Osteoblast (primary cell): Measurements from ENCODE around the gene TACC2. TPM values are rescaled to one million over a fixed set of nuclear protein-coding genes. Genes with fewer than 3 reads are reported as not detected.

ENCODE experiments used
- DNase-seq: peaks from one replicate; pipeline ENCODE4 v3.0.0; 2011; ENCODE audit warnings: low spot score, mixed read lengths; ENCODE audit not compliant: insufficient read length; ENCODE audit errors: missing footprints
- H2AFZ ChIP-seq: 2 replicates; pipeline ENCODE4 v1.6.0; 2011; ENCODE audit warnings: mild to moderate bottlenecking, low read length
- H3K27ac ChIP-seq: 2 replicates; pipeline ENCODE4 v1.5.1; 2011; ENCODE audit warnings: mild to moderate bottlenecking, low read depth, low read length, moderate library complexity
- H3K27me3 ChIP-seq: 2 replicates; pipeline ENCODE4 v1.6.0; 2012; ENCODE audit warnings: mild to moderate bottlenecking, control low read depth, inconsistent platforms, low read length, moderate library complexity; ENCODE audit not compliant: insufficient read depth
- H3K36me3 ChIP-seq: 2 replicates; pipeline ENCODE4 v1.5.1; 2011; ENCODE audit warnings: mild to moderate bottlenecking, low read length, control low read depth, moderate library complexity; ENCODE audit not compliant: insufficient read depth
- H3K4me1 ChIP-seq: 2 replicates; pipeline ENCODE4 v1.5.1; 2011; ENCODE audit warnings: mild to moderate bottlenecking, low read length, control low read depth, moderate library complexity; ENCODE audit not compliant: insufficient read depth
- H3K4me2 ChIP-seq: 2 replicates; pipeline ENCODE4 v1.6.0; 2011; ENCODE audit warnings: mild to moderate bottlenecking, low read length; ENCODE audit not compliant: insufficient read depth
- H3K4me3 ChIP-seq: fragments of 200-600 bp; sonication (generic); 3 replicates; pipeline ENCODE4 v1.5.1; 2012; ENCODE audit warnings: mild to moderate bottlenecking, low read length, inconsistent platforms; ENCODE audit not compliant: insufficient read depth
- H3K79me2 ChIP-seq: 2 replicates; pipeline ENCODE4 v1.6.0; 2012; ENCODE audit warnings: mild to moderate bottlenecking, low read length, control low read depth, inconsistent platforms; ENCODE audit not compliant: insufficient read depth
- H3K9me3 ChIP-seq: 2 replicates; pipeline ENCODE4 v1.5.1; 2011; ENCODE audit warnings: low read depth, low read length, control low read depth
- H4K20me1 ChIP-seq: 2 replicates; pipeline ENCODE4 v1.6.0; 2012; ENCODE audit warnings: mild to moderate bottlenecking, low read length, control low read depth; ENCODE audit not compliant: insufficient read depth
- total RNA-seq: library from RNA; depleted of rRNA; stranded (reverse); fragments of >200 nt; gene quantifications from 2 replicates; pipeline ENCODE4 v1.2.3, GENCODE V29; 2012
- TF ChIP-seq, protein P1 (sequence below): IDR thresholded peaks from 2 replicates; pipeline ENCODE4 v1.5.1; 2011; ENCODE audit warnings: mild to moderate bottlenecking, low read depth, low read length, moderate library complexity; ENCODE audit errors: extremely low read depth

Gene TACC2
- total RNA-seq, 1 donor: 5.8 TPM

GRCh38 chr10:122138831-122139625, 150.1 kb downstream of the TACC2 start:
- Histone ChIP-seq H3K79me2 (peaks cover 4% of the 10 kb centered on the region), H4K20me1 (peaks cover 15% of the 10 kb centered on the region), H3K4me1 (peaks cover 29% of the 10 kb centered on the region), H3K4me2 (no peak overlapping the region), H3K9me3 (no peaks in the 10 kb centered on the region), H3K4me3 (no peak overlapping the region), H3K27ac (no peak overlapping the region), H3K36me3 (no peaks in the 10 kb centered on the region), H2AFZ (no peak overlapping the region), H3K27me3 (no peaks in the 10 kb centered on the region)
- DNase-seq: no peak
- TF ChIP-seq, protein P1, sequence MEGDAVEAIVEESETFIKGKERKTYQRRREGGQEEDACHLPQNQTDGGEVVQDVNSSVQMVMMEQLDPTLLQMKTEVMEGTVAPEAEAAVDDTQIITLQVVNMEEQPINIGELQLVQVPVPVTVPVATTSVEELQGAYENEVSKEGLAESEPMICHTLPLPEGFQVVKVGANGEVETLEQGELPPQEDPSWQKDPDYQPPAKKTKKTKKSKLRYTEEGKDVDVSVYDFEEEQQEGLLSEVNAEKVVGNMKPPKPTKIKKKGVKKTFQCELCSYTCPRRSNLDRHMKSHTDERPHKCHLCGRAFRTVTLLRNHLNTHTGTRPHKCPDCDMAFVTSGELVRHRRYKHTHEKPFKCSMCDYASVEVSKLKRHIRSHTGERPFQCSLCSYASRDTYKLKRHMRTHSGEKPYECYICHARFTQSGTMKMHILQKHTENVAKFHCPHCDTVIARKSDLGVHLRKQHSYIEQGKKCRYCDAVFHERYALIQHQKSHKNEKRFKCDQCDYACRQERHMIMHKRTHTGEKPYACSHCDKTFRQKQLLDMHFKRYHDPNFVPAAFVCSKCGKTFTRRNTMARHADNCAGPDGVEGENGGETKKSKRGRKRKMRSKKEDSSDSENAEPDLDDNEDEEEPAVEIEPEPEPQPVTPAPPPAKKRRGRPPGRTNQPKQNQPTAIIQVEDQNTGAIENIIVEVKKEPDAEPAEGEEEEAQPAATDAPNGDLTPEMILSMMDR: no peak

GRCh38 chr10:122139627-122140170, 150.7 kb downstream of the TACC2 start:
- no peak for DNase-seq
- TF ChIP-seq, protein P1: no peak
- Histone ChIP-seq H3K36me3 (no peaks in the 10 kb centered on the region), H4K20me1 (peaks cover 15% of the 10 kb centered on the region), H3K27me3 (no peaks in the 10 kb centered on the region), H3K4me2 (no peak overlapping the region), H2AFZ (no peak overlapping the region), H3K79me2 (peaks cover 4% of the 10 kb centered on the region), H3K9me3 (no peaks in the 10 kb centered on the region), H3K27ac (no peak overlapping the region), H3K4me1 (peaks cover 29% of the 10 kb centered on the region), H3K4me3 (no peak overlapping the region)

GRCh38 chr10:122140461-122140902, 151.5 kb downstream of the TACC2 start:
- no peaks in the 10 kb centered on the region for H3K27me3 ChIP-seq
- H3K9me3 ChIP-seq: no peaks in the 10 kb centered on the region
- H3K27ac ChIP-seq: peak overlapping the region; percentile 90
- H3K4me2 ChIP-seq: peak overlapping the region; percentile 71
- no peak for DNase-seq
- H3K4me3 ChIP-seq: no peak overlapping the region
- H3K79me2 ChIP-seq: peaks cover 4% of the 10 kb centered on the region
- TF ChIP-seq, protein P1: no peak
- no peaks in the 10 kb centered on the region for H3K36me3 ChIP-seq
- H4K20me1 ChIP-seq: peaks cover 15% of the 10 kb centered on the region
- H2AFZ ChIP-seq: no peak overlapping the region
- peaks cover 29% of the 10 kb centered on the region for H3K4me1 ChIP-seq

- TF ChIP-seq, protein P1: no peak
- H3K27ac ChIP-seq: peak overlapping the region; percentile 90
Measured at GRCh38 chr10:122140941-122141623, 152.1 kb downstream of the TACC2 start.

More at GRCh38 chr10:122140941-122141623, 152.1 kb downstream of the TACC2 start:
- H3K4me1 ChIP-seq: peaks cover 29% of the 10 kb centered on the region
- peak overlapping the region; percentile 71 for H3K4me2 ChIP-seq
- peaks cover 4% of the 10 kb centered on the region for H3K79me2 ChIP-seq
- peak overlapping the region; percentile 29 for H3K4me3 ChIP-seq
- no peaks in the 10 kb centered on the region for H3K9me3 ChIP-seq
- no peaks in the 10 kb centered on the region for H3K36me3 ChIP-seq
- peak; percentile 91 for DNase-seq
- H4K20me1 ChIP-seq: peaks cover 15% of the 10 kb centered on the region
- no peaks in the 10 kb centered on the region for H3K27me3 ChIP-seq
- H2AFZ ChIP-seq: peak overlapping the region; percentile 37
